Activated CD4-positive, alpha-beta memory T cell treated with anti-CD3 and anti-CD28 coated beads, Interleukin-2, amount 10 ng/mL, durations not matched to agents 7 days and 5 days (primary cell): Measurements from ENCODE around the gene UXT. TPM values are rescaled to one million over a fixed set of nuclear protein-coding genes. Genes with fewer than 3 reads are reported as not detected.
"Not testable (repeated sequence)": the region's sequence is repeated elsewhere in the genome, so short reads cannot be mapped to it uniquely, and the experiment has no call there.

Experiments
- CTCF ChIA-PET: fragments of 350-600 bp; sonication (Branson Sonifier 250); formaldehyde crosslinking; loops from one replicate; lab custom pipeline; 2021; ENCODE audit warnings: antibody characterized with exemption, inconsistent platforms; lab: Charles Lee
- POLR2A ChIA-PET: fragments of 350-600 bp; sonication (Branson Sonifier 250); formaldehyde crosslinking; loops from one replicate; lab custom pipeline; 2021; ENCODE audit warnings: antibody characterized with exemption; lab: Charles Lee
- DNase-seq: peaks from one replicate; pipeline ENCODE4 v3.0.0-alpha.2; 2020
- H3K27ac Mint-ChIP-seq: one replicate; pipeline ENCODE4 v1.8.0; 2021; ENCODE audit warnings: mild to moderate bottlenecking, mixed read lengths
- H3K27me3 Mint-ChIP-seq: one replicate; pipeline ENCODE4 v1.8.0; 2021; ENCODE audit warnings: mixed read lengths
- H3K36me3 Mint-ChIP-seq: one replicate; pipeline ENCODE4 v1.8.0; 2021; ENCODE audit warnings: low read depth, mixed read lengths
- H3K4me1 Mint-ChIP-seq: one replicate; pipeline ENCODE4 v1.8.0; 2021; ENCODE audit warnings: mixed read lengths
- H3K4me3 Mint-ChIP-seq: one replicate; pipeline ENCODE4 v1.8.0; 2021; ENCODE audit warnings: mild to moderate bottlenecking, mixed read lengths
- H3K9me3 Mint-ChIP-seq: one replicate; pipeline ENCODE4 v1.8.0; 2021; ENCODE audit warnings: mixed read lengths
- total RNA-seq, 2 experiments: library from RNA; stranded (reverse); gene quantifications; one replicate each; pipeline ENCODE4 v1.2.3, GENCODE V29; 2021

The UXT gene
- total RNA-seq, 2 experiments from 2014 or later, result 162 to 167 TPM

DNA sequence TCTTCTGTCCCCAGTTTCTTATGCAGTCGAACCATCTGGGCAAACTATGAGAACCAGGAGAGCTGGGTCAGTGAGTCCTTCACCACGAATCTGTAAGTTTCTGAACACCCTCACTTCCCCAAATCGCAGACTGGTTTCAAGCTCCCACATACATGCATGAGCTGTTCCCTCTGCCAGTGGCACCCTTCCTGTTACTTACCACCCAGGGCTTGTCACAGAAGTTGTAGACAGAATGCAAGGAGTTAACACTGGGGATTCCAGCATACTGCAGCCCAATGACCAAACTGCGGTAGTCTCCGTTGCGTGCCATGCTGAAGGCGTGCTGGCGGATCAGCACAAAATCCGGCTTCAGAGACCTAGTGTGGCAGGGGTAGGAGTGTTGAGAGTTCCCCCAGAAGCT is 54.0 kb downstream of the UXT start:
- Mint-ChIP-seq H3K4me1 (no peaks in the 10 kb centered on the region), H3K4me3 (no peak overlapping the region), H3K9me3 (no peaks in the 10 kb centered on the region), H3K27me3 (peaks cover 6% of the 10 kb centered on the region), H3K36me3 (no peaks in the 10 kb centered on the region), H3K27ac (no peak overlapping the region)
- ChIA-PET CTCF (no interaction called here), POLR2A (no interaction called here)
- DNase-seq, result no peak

DNA sequence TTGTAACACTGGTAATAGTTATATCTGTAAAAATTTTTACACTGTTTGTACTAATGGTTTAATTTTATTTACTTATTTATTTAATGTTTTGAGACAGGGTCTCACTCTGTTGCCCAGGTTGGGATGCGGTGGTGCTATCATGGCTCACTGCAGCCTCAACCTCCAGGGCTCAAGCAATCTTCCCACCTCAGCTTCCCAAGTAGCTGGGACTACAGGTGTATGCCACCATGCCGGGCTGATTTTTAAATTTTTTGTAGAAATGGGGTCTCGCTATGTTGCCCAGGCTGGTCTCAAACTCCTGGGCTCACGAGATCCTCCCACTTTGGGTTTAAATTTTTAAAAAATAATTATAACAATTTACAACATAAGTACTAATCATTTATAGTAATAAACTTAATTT is 55.9 kb downstream of the UXT start:
- H3K27ac Mint-ChIP-seq, H3K9me3 Mint-ChIP-seq, H3K4me1 Mint-ChIP-seq, H3K27me3 Mint-ChIP-seq, H3K4me3 Mint-ChIP-seq, DNase-seq, CTCF ChIA-PET, POLR2A ChIA-PET, H3K36me3 Mint-ChIP-seq: not testable (repeated sequence)

Other genes starting within 250 kb of the UXT start
- gene ZNF41, start 176.0 kb downstream of the UXT start, total RNA-seq, result 10 to 100 TPM in 1 of 2 experiments, 1 to 10 TPM in 1; 9.0 to 10.9 TPM
- 10 to 100 TPM; 72.6 to 75.4 TPM for gene ARAF, start 98.0 kb downstream of the UXT start, total RNA-seq
- 100 to 1,000 TPM; 183 to 198 TPM for gene TIMP1, start 76.7 kb downstream of the UXT start, total RNA-seq
- gene SYN1, start 39.3 kb downstream of the UXT start, total RNA-seq, result under 1 TPM; 0.18 to 0.40 TPM
- gene CFP, start 29.2 kb downstream of the UXT start, total RNA-seq, result 10 to 100 TPM; 15.7 to 18.6 TPM
- 10 to 100 TPM; 68.9 to 74.9 TPM for gene ELK1, start 8.6 kb downstream of the UXT start, total RNA-seq
- gene ZNF81, start 177.7 kb upstream of the UXT start, total RNA-seq, result 1 to 10 TPM; 6.4 to 8.0 TPM